Stimulated activated CD4-positive, alpha-beta T cell treated with anti-CD3 and anti-CD28 coated beads, TNF-alpha, amount 100 ng/mL, for 1 hour (primary cell): ENCODE results near the gene FANCC.
A peak's percentile ranks its signal among the peaks of the same experiment; 100 is the strongest.

Experiments
- DNase-seq, 3 donors: peaks; one replicate each; pipeline ENCODE4 v3.0.0-alpha.2; 2020; ENCODE audit warnings: low read depth in 3 of 3, low spot score in 1 of 3

Gene FANCC

GRCh38 chr9:95197692-95198271 is 119.7 kb downstream of the FANCC start:
- no peak for DNase-seq

DNA sequence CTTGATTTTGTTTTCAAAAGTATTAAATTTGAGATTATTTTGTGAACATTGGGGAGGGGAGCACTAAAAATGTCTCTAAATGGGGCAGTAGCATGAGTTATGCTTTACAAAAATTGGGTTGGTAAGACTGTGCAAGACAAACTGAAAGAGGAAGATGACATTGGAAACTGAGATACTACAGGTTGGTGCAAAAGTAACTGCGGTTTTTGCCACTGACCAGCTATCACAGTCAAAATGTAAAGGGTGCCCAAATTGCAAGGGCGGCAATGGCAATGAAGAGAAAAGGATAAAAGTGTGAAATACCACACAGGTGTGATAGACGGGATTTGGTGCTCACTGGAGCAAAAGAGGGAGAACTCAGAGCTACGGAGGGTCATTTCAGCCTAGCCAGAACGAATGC is 124.0 kb downstream of the FANCC start:
- DNase-seq = no peak

GRCh38 chr9:95193067-95193466 is 124.4 kb downstream of the FANCC start:
- no peak for DNase-seq

DNA sequence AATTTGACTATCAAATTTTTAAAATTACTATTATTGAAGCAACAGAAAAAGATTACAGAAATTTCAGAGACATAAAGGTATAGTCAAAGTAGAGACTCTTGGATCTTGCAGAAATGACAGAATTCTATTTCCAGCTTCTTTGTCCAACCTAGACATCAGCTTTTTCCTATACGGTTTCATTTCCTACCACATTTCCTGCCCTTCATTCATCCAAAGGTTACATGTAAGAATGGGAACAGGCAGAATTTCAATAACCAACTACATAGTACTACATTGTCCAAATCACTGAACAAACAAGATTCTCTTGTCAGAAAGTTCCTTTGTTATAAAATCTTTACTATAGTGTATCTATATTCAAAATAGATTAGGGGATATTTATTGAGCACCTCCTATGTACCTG is 124.9 kb downstream of the FANCC start:
- no peak for DNase-seq

DNA sequence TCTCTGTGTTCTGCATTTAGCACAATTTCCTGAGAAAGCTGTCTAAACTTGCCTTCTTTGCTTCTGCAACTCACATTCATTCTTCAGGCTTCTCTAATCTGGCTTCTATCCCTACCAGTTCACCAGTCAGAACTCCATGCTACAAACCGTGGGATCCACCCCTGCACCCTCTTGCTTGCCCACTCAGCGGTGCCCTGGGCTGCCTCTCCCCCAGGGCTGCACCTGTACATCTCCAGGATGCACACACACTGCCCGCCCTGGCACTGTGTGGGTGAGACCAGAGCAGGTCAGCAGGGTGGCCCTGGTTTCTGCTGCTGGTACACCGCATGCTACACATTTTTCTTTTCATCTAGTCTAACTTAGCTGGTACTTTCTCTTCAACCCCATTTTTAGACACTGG is 127.1 kb downstream of the FANCC start:
- no peak for DNase-seq

GRCh38 chr9:95189251-95190098 is 128.0 kb downstream of the FANCC start:
- DNase-seq = no peak

- DNase-seq = no peak
Observed at GRCh38 chr9:95188459-95188858, 129.1 kb downstream of the FANCC start.

GRCh38 chr9:95185956-95186355 is 131.6 kb downstream of the FANCC start:
- DNase-seq = no peak

DNA sequence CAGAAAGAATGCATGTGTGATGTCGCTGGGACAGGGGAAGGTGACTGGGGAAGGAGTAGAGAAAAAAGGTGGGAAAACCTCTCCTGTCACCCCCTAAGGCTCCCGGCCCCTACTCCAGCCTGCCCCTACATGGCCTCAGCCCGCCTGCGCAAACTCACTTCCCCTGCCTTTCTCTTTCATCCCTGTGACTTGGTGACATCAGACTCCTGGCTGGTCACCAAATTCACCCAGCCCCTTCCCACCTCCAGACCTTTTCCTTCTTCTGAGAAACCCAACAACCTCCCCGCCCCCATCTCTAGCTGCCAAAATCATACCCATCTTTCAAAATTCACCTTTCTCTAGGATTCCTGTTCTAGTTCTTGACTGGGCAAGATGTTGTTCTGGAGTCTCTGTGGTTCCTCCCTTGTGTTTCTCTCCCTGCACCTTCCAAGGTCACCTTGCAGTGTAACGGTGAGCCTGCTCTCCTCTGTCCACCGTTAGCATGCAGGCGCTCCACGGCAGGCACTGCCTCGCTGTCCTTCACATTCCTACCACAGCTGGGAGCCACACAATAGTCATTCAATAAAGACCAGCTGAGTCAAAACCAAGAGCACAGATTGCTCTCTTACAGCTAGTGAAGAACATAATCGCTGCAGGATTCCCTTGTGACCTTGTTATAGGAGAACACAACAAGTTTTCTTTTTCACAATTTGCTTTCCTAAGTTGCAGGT is 134.5 kb downstream of the FANCC start:
- DNase-seq = no peak

- DNase-seq = no peak
Observed at GRCh38 chr9:95181835-95182234, 135.7 kb downstream of the FANCC start.

DNA sequence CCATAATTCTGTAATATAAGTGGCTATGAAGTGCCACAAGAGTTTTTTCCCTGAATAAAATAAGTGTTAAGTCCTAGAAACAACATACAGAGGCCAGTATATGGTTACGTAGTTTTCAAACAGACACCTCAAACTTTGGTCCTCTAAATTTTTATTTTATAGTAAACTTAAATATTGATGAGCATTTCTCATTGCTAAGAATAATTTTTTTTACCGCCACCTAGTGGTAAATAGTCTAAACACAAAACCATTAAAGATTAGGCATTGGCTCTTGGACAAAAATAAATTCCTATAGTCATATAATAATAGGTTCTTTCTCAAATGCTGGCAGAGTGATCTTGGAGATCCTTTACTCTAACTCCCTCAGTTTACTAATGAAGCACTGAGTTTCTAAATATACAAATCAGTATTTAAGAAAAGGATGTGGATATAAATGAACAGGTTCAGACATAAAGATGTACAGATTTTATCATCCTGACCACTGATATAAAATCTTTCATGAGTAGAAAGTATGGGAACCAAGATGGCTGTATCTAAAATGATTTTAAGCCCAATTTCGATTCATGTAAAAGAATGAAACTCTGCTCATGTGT is 136.2 kb downstream of the FANCC start:
- DNase-seq = no peak

DNA sequence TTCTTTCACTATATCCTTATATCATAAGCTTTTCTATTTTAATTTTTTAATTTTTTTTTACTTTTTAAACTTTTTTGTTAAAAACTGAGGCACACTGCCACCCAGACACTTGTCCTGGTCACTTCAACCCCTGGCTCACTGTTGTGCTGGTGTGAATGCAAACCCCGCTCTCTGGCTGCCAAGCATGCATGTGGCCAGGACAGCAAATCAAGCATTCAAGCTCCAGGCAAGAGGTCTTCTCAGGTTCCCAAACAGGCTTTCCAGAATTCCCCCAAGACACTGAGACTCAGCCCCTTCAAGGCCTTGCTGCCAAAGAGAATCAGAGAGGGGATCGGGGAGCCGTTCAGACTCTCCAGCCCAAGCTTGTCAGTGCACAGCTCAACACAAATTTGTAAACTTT is 139.9 kb downstream of the FANCC start:
- DNase-seq = no peak

DNA sequence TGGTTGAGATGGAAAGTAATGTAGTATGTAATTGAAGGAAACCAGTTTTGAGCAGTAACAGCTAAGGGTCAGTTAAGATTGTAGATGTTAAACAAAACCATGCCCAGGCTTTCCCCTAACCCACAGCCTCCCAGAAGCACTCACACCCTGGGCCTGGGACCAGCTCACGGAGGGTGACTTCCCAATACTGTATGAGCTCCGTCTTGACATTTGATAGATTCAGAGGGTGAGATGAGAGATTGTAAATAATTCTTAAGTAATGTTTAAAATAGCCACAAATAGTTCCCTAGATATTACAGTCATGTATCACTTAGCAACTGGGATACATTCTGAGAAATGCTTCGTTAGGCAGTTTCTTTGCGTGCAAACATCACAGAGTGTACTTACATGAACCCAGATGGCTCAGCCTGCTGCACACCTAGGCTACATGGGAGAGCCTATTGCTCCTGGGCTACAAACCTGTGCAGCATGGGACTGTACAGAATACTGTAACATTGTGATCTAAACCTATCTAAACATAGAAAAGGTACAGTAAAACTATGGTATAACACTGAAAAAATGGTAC is 140.7 kb downstream of the FANCC start:
- DNase-seq = no peak

DNA sequence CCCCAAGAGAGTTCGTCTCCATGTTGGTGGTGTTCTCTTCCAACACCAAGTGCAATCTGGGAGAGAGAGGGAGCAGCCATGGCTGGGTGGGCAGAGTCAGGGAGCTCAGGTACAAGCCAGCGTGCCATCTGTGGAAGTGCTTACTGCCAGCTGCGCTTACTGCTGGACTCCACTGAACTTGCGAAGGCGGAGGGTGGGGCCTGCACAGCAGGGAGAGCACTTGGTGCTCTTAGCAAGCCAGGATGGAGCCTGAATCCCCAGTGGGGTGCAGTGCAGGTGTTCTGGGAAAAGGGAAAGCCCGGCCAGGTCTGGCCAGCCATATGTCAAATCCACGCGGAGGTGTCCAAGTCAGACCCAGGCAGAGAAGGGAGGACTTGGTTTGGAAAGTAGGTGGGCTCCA is 142.0 kb downstream of the FANCC start:
- DNase-seq = no peak

DNA sequence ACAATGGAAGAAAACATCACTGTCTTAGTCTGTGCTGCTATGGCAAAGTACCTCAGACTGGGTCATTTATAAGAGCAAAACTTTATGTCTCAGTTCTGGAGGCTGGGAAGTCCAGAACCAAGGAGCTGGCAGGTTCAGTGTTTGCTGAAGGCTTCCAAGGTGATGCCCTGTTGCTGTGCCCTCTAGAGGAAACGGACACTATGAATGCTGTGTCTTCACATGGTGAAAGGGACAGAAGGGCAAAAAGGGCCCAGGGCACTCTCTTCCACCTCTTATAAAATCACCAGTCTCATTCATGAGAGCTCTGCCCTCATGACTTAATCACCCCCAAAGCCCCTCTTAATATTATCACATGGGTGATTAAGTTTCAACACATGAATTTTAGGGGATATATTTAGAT is 143.5 kb downstream of the FANCC start:
- DNase-seq = no peak

DNA sequence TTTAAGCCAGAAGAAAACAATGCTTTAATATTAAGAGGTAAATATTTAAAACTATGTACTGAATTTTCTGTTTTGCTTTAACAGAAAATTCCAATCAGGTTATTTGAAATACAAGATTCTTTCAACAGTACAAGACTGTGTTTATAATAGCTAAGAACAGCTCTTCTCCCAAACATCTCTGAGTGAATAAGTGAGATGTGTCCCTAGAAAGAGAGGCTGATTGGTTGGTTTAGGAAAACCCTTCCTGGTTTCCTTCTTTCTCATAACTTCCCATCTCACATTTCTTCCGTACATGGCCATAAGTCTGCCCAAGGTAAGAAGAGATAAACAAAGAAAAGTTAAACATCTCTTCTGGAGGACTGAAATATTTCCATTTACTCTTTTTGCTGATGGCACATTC is 145.9 kb downstream of the FANCC start:
- DNase-seq = no peak

- no peak for DNase-seq
Observed at GRCh38 chr9:95171001-95171400, 146.5 kb downstream of the FANCC start.

DNA sequence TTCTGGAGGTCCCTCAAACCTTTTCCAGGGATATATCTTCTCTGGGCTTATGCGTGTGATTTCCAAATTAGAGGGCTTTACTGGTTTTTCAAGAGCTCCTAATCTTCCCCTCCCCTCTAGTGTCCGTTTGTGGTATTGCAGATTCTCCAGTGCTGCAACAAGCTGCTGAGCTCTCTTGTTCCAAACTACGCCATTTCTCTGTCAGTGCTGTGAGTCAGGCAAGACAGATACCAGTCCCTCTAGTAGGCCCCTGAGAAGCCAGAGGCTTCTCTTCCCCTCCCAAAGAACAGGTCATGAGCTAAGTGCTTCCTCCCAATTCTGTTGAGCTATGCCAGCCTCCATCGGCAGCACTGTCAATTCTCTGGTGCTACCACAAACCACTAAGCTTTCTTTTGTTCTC is 149.5 kb downstream of the FANCC start:
- peak in 2 of 3 donors; percentile 3 to 5 for DNase-seq

GRCh38 chr9:95165004-95165403 is 152.5 kb downstream of the FANCC start:
- DNase-seq = no peak

- no peak for DNase-seq
Observed at GRCh38 chr9:95157481-95158151, 159.9 kb downstream of the FANCC start.

GRCh38 chr9:95156074-95156473 is 161.4 kb downstream of the FANCC start:
- DNase-seq = no peak
